Suppressor macrophage treated with lipopolysaccharide for 1 hour (primary cell): ENCODE data around the gene BCL11B.

Source experiments
- DNase-seq, 3 donors: peaks; one replicate each; pipeline ENCODE4 v3.0.0-alpha.2; 2020 to 2022

The BCL11B gene

DNA sequence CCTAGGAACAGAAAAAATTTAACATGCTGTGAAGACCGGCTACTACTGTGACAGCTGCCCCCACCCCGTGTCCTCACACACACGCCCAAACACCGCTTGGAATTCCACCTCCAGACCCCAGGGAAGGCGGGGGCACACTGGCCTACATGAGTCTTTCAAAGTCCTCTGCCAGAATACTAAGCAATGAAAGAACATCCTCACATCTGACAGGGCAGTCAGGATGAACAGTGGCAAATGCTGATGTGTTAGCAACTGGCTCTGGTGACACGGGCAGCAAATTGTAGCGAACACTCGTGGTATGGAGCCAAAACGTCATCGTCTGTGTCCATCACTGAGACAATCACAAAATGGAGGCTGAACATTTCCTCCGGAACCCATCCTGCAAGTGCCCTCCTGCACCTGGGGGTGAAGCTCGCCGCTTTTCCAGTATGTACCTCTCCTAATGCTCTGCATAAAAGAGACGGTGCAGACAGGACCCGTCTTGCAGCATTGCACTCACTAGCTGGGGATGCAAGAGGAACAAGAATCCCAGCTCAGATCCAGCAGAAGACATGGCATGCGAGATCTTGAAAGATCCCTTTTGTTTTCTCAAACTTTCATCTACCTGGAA lies 94.8 kb downstream of the BCL11B start:
- DNase-seq: no peak

DNA sequence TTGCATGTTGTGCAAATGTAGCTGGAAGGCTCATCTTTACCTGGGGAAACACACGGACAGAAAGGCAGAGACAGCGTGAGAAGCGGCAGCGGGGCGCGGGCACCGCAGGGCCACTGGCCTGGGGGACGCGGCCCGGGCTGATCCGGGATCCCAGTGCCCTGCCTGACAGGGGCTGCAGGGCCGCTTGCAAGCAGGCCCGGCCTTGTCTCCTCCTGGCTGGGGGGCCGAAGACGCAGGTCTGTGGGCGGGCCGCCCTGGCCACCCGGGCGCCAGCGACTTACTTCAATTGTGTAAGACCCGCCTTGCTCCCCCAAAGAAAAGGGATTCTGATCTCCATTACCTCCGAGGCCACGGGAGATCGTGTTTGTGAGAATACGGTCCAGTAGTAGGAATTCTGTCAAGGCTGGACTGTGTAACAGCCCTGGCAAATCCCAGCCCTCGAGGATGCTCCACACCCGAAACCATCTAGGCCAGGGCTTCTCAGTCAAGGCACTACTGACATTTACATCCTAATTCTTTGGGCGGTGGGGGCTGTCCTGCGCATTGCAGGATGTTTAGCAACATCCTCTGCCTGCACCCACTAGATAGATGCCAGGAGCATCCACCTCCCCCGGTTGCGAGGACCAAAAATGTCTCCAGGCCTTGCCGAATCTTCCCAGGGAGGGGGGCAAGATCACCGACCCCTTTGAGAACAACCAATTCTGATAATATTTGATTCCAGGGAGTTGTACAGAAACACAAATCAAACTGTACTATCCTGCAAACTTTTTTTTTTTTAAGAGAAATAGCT lies 95.6 kb downstream of the BCL11B start:
- no peak for DNase-seq

DNA sequence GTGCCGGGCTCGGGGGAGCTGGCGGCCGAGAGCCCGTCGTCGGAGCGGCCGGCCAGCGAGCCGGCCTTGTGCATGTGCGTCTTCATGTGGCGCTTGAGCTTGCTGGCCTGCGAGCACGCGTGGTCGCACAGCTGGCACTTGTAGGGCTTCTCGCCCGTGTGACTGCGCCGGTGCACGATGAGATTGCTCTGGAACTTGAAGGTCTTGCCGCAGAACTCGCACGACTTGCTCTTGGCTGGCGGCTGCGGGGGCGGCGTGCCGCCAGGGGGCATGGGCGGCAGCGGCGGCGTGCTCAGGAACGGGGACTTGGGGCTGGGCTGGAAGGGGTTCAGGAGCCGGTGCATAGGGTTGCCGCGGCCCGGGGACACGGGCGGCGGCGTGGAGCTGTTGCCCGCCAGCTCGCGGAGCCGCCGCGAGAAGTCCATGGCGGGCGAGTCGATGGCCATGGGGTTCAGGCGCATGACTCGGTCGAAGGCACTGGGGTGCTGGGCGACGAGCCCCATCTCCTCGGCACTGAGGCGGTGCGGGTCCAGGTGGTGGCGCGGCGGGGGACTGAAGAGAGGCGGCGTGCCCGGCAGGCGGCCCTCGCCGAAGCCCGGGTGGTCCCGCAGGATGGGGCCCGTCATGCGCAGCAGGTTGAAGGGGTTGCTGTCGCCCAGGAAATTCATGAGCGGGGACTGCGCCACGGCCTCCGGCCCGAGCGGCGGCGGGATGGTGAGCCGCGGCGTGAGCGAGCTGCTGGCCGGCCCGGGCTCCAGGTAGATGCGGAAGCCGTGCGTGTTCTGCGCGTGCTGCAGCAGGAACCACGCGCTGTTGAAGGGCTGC lies 96.5 kb downstream of the BCL11B start:
- no peak for DNase-seq

DNA sequence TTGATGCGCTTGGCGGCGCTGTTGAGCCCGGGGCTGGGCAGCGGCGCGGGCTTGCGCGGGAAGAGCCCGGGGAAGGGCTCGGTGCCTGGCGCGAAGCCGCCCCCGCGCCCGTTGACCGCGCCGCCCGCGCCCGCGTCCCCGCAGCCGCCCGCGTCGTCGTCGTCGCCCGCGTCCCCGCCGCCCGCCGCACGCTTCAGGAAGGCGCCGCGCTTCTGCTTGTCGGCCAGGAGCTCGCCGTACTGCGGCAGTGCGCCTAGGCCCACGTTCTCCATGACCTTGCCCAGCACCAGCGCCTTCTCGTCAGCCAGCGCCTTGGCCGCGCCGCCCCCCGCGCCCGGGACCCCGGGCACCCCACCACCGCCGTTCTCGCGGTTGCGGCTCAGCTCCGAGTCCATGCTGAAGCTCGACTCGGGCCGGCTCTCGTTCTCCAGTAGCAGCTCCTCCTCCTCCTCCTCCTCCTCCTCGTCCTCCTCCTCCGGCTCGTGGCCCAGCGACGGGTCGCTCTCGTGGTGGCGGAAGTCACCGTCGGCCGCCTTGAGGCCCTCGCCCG lies 97.2 kb downstream of the BCL11B start:
- DNase-seq: no peak

DNA sequence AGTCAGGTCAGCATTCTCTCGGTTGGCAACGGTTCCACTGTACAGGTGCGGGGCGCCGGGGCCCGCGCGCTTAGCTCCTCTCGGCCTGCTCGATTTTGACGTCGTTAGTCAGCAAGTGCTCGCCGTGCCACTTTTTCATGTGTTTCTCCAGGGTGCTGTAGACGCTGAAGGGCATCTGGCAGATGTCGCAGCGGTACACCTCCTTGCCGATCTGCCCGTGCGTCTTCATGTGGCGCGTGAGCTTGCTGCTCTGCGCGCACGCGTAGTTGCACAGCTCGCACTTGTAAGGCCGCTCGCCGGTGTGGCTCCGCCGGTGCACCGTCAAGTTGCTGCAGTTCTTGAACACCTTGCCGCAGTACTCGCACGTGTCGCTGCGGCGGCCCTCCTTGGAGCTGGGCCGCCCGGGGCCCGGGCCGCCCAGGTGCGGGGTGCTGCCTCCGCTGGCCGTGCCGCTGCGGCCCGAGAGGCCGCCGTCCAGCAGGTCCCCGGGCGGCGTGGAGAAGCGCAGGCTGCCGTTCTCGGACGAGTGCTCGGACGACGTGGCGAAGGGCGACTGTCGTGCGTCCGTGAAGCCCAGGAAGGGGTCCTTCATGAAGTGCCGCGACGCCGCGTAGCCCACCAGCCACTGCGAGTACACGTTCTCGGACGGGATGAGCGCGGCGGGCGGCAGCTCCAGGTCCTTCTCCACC lies 97.8 kb downstream of the BCL11B start:
- no peak for DNase-seq

DNA sequence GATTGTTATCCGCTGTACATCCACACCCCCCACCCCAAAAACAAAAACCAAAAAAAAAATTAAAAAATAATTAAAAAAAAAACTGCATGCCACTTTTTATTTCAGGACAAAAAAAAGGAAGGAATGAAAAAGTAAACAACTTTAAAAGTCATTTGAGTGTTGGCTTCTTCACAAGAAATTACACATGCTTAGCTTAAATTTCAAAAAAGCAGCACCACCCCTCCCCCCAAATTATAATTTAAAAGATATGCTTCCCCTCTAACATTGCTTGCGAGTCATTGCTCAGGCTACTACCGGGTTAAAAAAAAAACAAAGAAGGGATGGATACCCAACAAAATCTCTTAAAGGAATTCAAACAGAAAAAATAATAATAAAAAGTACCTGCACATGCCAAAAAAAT lies 98.5 kb downstream of the BCL11B start:
- no peak for DNase-seq

DNA sequence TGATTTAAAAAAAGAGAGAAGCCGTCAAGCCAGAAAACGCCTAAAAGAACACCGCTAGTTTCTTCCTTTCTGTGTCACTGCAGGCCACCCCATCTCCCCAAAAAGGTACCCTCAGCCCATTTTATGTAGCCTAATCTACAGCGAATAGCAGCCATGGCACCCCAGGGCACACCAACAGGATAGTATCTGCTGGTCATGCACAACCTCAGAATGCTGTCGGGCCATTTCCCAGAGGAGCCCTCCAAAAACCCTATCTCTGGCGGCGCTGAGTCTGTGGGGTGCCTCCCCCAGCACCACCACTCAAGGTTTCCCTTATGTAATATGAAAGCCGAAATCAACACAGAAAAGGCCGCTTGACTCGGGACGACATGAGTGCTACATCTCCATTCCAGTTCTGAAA lies 98.9 kb downstream of the BCL11B start:
- no peak for DNase-seq

DNA sequence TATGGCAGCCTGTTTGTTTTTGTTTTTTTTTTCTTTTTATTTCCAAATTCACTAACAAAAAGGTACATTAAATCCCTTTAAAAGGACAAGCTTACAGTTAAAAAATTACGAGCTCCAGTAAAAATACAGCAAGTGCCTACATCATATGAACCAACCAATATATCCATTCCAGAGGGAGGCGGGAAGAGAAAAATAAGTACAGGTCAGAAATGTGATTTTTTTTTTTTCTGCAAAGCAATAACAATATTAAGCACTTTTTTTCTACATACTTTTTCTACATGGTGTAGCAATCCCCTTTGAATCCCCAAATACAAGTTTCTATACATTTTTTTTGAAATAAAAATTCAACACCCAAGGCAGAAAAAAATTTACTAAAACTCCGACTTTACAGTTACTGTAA lies 100.6 kb downstream of the BCL11B start:
- DNase-seq: no peak

DNA sequence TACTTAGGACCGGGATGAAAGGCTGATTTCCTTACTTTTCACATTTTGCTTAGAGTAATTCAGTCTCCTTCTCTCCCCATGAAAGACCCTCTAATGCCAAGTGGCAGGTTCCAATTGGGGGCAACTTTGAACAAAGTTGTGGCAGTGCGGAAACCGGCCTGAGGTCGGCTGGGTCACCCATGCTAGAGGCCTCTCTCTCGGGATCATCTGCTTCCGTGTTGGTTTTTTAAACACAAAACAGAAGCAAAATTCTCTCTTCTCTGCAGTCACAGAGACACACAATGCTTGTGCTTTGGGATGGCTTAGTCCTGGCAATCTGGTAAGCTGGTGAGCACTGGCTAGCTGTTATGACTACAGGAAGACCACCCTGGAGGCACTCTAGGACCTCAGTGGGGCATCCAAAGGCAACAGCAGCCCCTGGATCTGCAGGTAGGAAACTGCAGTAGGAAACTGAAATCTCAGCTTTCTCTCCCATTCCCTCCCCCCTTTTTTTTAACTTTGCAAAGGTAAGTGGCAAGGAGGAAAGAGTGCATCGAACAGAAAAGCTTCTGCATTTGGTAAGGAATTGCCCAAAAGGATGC lies 102.1 kb downstream of the BCL11B start:
- DNase-seq: no peak

DNA sequence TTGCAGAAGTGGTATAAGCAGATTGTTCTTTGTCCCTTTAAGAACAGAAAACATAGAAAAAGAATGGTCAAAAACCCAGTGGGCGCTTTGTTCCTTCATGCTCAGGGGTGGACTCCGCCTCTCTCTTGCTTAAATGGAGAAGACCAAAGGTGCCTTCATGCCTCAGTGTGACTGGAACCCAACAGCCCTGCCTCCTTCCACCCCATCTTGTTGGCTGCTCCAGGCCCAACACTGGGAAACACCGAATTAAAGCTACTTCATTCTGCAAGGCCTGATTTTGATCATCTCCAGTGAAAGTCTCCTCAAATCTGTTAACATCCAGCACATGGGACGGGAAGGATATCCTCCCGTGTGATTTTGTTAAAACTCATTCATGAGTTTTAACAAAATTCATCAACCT lies 103.7 kb downstream of the BCL11B start:
- DNase-seq: no peak

DNA sequence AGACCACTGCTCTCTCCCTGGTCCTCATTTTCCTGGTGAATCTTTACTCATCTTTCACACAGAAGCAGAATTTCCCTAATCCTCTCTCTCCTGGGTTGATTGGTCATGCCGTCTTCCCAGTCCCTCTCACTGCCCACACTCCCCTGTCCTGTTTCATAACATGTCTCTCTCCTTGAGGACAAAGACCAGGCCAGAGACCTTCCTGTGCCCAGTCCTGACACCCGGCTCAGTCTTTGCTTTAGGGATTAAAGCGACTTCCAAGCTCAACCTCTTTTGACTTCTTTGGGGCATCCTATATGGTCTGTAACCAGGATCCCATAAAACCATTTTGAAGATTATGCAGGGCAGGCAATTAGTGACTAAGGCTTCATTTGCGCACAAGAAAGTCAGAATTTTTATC lies 105.5 kb downstream of the BCL11B start:
- no peak for DNase-seq

DNA sequence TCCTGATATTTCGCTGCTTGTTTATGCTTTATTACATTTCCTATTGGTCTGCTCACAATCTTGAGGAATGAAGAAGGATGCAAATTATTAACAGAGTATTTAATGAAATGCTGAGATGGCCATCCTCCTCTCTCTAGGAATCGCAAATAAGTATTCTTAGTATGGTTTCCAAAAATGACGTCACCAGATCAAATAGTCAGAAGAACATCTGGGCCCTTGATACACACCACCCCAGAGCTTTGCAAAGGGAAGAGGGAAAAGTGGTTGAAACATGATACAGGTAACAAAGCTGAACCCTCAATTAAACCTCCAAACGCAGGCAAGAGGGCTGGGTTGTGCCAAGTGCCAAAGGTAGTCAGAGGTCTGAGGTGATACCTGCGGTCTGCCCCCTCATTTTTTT lies 107.3 kb downstream of the BCL11B start:
- DNase-seq: no peak

DNA sequence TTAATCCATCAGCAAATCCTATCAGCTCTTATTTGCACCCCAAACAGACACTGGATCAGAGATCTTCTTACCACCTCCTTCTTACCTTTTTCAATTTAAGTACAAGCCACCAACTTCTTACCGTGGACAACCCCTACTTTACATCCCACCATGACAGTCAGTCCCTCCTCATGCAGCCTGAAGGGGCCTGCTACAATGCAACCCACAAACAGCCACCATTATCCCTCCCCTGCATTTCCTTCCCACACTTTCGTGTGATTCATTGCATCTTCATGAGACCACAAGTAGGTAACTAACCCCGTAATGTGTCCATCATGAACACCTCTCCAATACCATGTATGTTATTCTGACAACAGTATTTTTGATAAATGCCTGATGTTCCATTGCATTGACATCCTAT lies 108.6 kb downstream of the BCL11B start:
- no peak for DNase-seq

DNA sequence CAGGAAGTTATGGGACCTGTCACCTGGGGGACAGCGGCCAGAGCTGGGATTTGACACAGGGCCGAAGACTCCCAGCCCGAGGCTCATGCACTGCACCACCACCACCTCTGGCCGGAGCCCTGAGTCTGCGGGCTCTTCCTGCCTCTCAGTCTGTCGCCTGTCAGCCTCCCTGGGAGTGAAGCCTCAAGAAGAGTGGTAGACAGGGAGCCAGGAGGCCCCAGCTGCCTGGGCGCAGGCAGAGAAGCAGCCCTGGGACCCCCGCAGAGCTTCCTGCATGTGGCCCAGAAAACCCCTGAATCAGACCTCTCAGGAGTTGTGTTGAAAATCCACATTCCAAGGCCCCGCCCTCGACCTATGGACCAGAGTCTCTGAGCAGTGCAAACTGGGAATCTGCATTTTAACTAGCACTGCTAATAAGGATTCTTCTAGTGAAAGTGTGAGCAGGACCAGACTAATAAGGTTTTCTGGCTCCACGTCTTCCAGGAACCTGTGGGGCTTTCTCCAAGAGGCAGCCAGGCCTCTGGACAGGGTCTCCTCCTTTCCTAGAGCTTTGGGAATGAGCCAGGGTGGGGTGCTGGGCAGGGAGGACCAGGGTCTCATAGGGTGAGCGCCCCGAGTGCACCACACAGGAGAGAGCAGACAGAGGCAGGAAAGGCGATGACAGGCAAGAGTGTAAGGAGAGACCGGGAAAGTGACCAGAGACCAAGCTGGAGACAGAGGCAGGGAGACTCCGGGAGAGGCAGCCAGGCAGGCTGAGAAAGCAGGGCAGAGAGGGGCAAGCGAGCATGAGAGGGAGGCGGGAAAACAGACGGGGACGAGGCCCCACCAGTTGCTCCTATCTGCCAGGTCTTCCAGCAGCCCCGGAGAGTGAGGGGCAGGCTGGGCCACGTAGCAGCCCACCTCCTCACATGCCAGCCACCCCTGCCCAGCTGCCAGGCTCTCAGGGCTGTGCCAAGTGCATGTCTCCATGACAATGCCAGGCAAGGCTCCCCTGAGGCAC lies 112.4 kb downstream of the BCL11B start:
- no peak for DNase-seq

DNA sequence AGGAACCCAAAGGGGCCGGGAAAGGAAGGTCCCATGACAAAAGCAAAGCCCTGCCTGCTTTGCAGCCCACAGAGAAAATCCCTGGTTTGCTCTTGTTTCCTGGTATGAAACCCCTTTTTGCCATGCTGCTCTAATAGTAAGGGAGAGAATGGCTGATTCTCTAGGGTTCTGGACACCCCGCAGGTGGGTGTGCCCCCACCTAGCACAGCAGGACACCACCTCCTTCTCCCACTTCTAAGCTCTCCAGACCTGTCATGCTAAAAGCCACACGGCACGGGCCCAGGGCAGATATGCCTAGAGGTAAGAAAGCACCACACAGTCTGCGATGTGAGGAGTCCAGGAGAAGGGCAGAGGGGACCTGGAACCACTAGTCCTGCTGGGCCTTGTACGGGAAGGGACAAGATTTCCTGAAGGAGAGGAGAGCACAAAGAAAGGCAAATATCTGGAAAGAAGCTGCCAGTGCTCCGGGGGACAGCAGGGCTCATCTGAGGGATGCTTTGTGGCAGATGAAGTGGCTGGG lies 113.3 kb downstream of the BCL11B start:
- no peak for DNase-seq

DNA sequence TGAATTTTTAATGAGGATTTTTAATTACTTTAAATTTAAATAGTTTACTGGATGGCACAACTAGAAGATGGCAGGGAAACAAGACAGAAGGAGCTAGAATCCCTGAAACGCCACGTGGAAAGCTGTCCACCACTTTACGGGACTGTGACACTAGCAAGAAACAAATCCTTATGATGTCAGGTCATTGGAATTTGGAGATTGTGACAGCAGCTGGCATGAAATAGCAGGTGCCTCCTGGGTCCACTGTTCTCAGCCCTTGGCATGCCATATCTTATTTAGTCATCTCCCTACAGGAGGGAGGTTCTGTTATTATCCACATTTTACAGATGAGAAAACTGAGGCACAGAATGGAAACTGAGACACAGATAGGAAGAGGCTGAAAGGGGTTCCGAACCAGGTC lies 113.8 kb downstream of the BCL11B start:
- no peak for DNase-seq

DNA sequence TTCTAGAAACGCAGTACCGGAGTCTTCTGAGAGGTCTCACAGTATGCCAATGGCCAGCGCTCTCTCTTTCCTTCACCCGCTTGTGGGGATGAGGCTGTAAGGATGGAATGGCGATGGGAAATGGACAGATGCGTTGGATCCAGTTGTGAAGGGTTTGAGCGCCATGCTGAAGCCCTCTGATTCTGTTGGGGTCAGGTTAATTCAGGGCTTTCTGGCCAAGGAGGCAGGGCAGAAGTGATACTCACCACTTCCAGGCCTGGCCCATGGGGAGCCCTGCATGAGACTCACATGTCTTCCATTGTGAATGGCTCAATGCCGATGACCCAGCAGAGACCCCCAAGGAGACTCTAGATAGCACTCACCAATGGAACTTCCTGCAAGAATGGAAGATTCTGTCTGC lies 114.3 kb downstream of the BCL11B start:
- no peak for DNase-seq

DNA sequence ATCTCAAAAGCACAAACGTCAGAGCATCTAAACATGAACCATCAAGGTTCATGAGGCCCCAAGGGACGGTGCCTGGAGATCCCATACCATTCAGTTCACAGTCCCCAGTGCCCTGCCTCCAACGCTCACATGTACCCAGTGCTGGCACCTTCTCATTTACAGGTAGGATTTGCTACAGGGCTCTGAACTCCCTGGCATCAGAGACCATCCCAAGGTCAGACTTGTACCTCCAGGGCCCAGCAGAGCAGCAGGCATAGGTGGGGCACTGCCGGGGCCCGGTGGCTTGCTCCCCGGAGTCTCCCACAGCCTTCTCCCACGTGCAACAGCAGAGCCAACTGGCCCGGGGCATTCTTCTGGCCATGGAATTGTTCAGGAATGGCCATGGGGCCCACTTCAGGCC lies 114.8 kb downstream of the BCL11B start:
- DNase-seq: no peak

DNA sequence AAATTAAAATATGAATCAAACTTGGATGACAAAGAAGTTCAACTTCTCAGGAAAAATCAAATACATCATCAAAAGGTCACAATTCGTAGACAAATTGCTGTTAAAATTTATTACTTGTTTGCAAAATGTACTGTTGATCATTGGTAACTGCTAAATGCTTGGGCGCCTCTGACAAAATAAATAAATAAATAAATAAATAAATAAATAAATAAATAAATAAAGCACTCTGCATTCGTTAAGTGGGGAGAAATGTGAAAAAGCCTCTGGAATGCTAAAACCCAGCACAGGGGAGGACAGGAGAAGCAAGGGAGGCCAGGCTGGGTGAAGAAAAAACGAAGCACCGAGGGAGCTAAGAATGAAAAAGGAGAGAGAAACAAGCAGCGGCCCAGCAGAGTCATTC lies 115.2 kb downstream of the BCL11B start:
- no peak for DNase-seq

DNA sequence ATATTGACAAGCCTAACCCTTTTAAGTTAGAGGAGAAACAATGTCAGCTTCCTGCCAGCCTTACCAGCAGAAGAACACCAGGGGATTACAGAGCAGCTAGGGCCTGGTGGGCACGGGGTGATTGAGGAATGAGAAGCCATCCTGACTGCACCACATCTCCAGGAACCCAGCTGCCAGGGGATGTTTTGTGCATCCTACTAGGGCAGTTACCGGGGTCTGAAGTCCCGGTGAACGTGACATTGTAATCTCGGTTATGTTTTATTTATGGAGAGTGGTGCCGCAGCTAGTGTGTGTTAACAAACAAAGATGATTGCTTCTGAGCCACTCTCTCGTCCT lies 115.9 kb downstream of the BCL11B start:
- no peak for DNase-seq
